K562 (cell line): Measurements from ENCODE around the gene PRELID1. TPM values are rescaled to one million over a fixed set of nuclear protein-coding genes. Genes with fewer than 3 reads are reported as not detected.

Experiments used
- FOXJ3 ChIP-seq: sonication (generic); formaldehyde crosslinking; IDR thresholded peaks from 2 replicates; pipeline ENCODE4 v1.4.0; 2020; ENCODE audit warnings: mild to moderate bottlenecking, missing genetic modification reagents
- FOXM1 ChIP-seq, 2 experiments: fragments of 450-650 bp in 1 of 2; sonication (generic) in 1 of 2; formaldehyde crosslinking in 1 of 2; IDR thresholded peaks; 2 replicates each; pipeline versions ENCODE4 v1.6.1 to v1.9.0; 2017 to 2022; ENCODE audit warnings: low read depth in 2 of 2, mild to moderate bottlenecking in 2 of 2, missing genetic modification reagents in 1 of 2, moderate library complexity in 1 of 2
- KLF10 ChIP-seq: fragments of 250-450 bp; sonication (Bioruptor Pico); IDR thresholded peaks from 2 replicates; pipeline ENCODE4 v1.6.1; 2021; ENCODE audit warnings: matching md5 sums
- MAFF ChIP-seq: IDR thresholded peaks from 2 replicates; pipeline ENCODE4 v1.6.1; 2012; ENCODE audit warnings: low read length, improper control_type of control experiment
- RCOR1 ChIP-seq, 2 experiments: IDR thresholded peaks; 2 replicates each; pipeline ENCODE4 v1.6.1; 2012; ENCODE audit warnings: low read depth in 2 of 2, low read length in 2 of 2, borderline replicate concordance in 1 of 2, improper control_type of control experiment in 1 of 2
- SIN3A ChIP-seq, 2 experiments: fragments of 150-350 bp in 1 of 2; IDR thresholded peaks; 2 replicates each; pipeline ENCODE4 v1.6.1; 2011 to 2016; ENCODE audit warnings: borderline replicate concordance in 2 of 2, low read depth in 2 of 2, low read length in 2 of 2, mild to moderate bottlenecking in 2 of 2, moderate library complexity in 2 of 2; ENCODE audit not compliant: control insufficient read depth in 1 of 2
- SRSF1 ChIP-seq: fragments of 200-400 bp; formaldehyde crosslinking; IDR thresholded peaks from 2 replicates; pipeline ENCODE4 v1.6.1; 2017; ENCODE audit warnings: mild to moderate bottlenecking, low read depth, low read length, moderate library complexity
- TAF9B ChIP-seq: fragments of 450-650 bp; IDR thresholded peaks from 2 replicates; pipeline ENCODE4 v1.6.1; 2018; ENCODE audit warnings: mild to moderate bottlenecking; ENCODE audit not compliant: partially characterized antibody
- ZBTB2 ChIP-seq: fragments of 450-650 bp; IDR thresholded peaks from 2 replicates; pipeline ENCODE4 v1.6.1; 2016; ENCODE audit warnings: antibody characterized with exemption
- ZNF316 ChIP-seq: fragments of 450-650 bp; IDR thresholded peaks from 2 replicates; pipeline ENCODE4 v1.6.1; 2016
- ZNF324 ChIP-seq: fragments of 250-450 bp; sonication (Bioruptor Pico); IDR thresholded peaks from 2 replicates; pipeline ENCODE4 v1.4.0; 2020; ENCODE audit warnings: mild to moderate bottlenecking
- polyA plus RNA-seq, 8 experiments: library from polyadenylated mRNA; depleted of rRNA in 4 of 8; stranded (reverse) in 5 of 8; unstranded in 3 of 8; fragments of >200 nt; fragmentation: Nextera tagmentation in 2 of 8; fragmentation: Illumina TruSeq in 1 of 8; extraction: Ambion mirVana in 2 of 8; extraction: Trizol in 1 of 8; gene quantifications; 2 replicates each; pipeline versions ENCODE4 v1.2.1 to v1.2.3, GENCODE V29; 2011 to 2014; ENCODE audit warnings: inconsistent platforms in 1 of 8, missing spikeins in 1 of 8
- total RNA-seq, 7 experiments: library from RNA; depleted of rRNA in 6 of 7; stranded (reverse); fragments of >200 nt in 6 of 7; fragmentation: Illumina TruSeq in 2 of 7; extraction: Trizol in 2 of 7; gene quantifications; 2 replicates each; pipeline versions ENCODE4 v1.2.1 to v1.2.3, GENCODE V29; 2011 to 2021; ENCODE audit warnings: low replicate concordance in 1 of 7
- TF ChIP-seq, protein P1 (sequence below): sonication (generic); formaldehyde crosslinking; IDR thresholded peaks from 2 replicates; pipeline ENCODE4 v1.8.0; 2022; ENCODE audit warnings: mild to moderate bottlenecking, missing genetic modification reagents
- TF ChIP-seq, protein P2 (sequence below): fragments of 450-650 bp; IDR thresholded peaks from 2 replicates; pipeline ENCODE4 v1.6.1; 2016; ENCODE audit warnings: mild to moderate bottlenecking
- TF ChIP-seq, protein P3 (sequence below): fragments of 250-450 bp; sonication (Bioruptor Pico); IDR thresholded peaks from 2 replicates; pipeline ENCODE4 v1.4.0; 2020; ENCODE audit warnings: mild to moderate bottlenecking, moderate library complexity, borderline replicate concordance
- TF ChIP-seq, protein P4 (sequence below): IDR thresholded peaks from 3 replicates; pipeline ENCODE4 v1.6.1; 2011; ENCODE audit warnings: borderline replicate concordance, mild to moderate bottlenecking; ENCODE audit not compliant: insufficient read length, insufficient read depth

The PRELID1 gene
- total and polyA plus RNA-seq, 9 of the 15 experiments (the other 6 are each of a cell fraction or from before 2014, with no cell fraction given) = 40.1 to 484 (median 340) TPM

DNA sequence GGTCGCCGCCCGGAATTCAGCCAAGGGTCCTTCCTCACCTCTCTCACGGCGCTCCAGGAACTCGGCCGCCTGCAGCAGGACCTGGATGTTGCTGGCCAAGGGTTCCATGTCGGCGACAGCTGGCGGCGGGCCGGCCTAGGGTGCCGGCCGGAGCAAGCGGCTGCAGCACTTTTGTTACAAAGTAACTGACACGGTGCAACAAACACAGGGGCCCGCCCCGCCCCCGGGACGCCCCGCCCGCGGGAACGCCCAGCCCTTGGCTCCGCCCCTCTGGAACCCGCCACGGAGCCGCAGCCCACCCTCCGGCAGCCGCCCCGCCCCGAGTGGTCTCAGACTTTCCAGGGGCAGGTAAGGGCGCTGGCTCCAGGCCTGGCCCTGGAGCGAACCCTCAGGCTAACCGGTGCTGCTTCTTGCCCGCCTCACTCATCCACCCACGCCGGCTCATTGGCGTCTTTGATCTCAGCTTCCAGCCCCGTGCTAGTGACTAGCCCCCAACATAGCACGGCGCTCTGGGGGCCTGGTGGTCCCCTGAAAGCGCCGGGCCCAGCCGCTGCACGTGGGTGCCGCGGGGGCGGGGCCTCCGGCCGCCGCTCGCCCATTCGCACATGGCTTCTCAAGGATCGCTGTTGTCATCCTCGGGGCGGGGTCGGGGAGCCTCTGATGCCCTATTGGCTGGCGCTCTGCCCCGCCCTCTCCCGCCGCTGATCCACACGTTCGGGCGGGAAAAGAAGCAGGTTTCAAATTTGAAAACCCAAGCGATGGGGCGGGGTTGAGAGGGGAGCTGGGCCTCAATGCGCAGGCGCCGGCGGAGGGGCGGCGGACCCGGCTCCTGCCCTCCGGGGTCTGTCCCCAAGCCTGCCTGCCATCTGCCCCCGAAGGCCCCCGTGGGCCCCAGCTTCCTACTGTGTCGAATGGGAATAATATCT, 8.4 kb downstream of the PRELID1 start, which contains the start of gene MXD3 (continued):
- TF ChIP-seq, protein P1, sequence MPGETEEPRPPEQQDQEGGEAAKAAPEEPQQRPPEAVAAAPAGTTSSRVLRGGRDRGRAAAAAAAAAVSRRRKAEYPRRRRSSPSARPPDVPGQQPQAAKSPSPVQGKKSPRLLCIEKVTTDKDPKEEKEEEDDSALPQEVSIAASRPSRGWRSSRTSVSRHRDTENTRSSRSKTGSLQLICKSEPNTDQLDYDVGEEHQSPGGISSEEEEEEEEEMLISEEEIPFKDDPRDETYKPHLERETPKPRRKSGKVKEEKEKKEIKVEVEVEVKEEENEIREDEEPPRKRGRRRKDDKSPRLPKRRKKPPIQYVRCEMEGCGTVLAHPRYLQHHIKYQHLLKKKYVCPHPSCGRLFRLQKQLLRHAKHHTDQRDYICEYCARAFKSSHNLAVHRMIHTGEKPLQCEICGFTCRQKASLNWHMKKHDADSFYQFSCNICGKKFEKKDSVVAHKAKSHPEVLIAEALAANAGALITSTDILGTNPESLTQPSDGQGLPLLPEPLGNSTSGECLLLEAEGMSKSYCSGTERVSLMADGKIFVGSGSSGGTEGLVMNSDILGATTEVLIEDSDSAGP = no peak
- TF ChIP-seq MAFF (no peak), FOXJ3 (CRISPR knock-in tag) (no peak), ZNF316 (no peak), TAF9B (no peak), FOXM1 (IDR thresholded peaks at IDR 0.05; ENCODE audit: low read depth) (peak; percentile 99), FOXM1 (CRISPR knock-in tag; IDR thresholded peaks at IDR 0.05; ENCODE audit: low read depth) (peak; percentile 96), ZBTB2 (peak; percentile 82; the same call in 1 of the 2 replicates), SRSF1 (no peak), RCOR1 (IDR thresholded peaks at IDR 0.05; ENCODE audit: borderline replicate concordance in 1 of 2, low read depth in 2 of 2, low read length in 2 of 2) (no peak), KLF10 (CRISPR knock-in tag) (no peak), ZNF324 (CRISPR knock-in tag) (no peak), SIN3A (IDR thresholded peaks at IDR 0.05; ENCODE audit: borderline replicate concordance in 2 of 2, control insufficient read depth in 1 of 2, low read depth in 2 of 2, low read length in 2 of 2) (peak; percentile 94 to 95)
- TF ChIP-seq, protein P2, sequence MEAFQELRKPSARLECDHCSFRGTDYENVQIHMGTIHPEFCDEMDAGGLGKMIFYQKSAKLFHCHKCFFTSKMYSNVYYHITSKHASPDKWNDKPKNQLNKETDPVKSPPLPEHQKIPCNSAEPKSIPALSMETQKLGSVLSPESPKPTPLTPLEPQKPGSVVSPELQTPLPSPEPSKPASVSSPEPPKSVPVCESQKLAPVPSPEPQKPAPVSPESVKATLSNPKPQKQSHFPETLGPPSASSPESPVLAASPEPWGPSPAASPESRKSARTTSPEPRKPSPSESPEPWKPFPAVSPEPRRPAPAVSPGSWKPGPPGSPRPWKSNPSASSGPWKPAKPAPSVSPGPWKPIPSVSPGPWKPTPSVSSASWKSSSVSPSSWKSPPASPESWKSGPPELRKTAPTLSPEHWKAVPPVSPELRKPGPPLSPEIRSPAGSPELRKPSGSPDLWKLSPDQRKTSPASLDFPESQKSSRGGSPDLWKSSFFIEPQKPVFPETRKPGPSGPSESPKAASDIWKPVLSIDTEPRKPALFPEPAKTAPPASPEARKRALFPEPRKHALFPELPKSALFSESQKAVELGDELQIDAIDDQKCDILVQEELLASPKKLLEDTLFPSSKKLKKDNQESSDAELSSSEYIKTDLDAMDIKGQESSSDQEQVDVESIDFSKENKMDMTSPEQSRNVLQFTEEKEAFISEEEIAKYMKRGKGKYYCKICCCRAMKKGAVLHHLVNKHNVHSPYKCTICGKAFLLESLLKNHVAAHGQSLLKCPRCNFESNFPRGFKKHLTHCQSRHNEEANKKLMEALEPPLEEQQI = no peak
- TF ChIP-seq, protein P3, sequence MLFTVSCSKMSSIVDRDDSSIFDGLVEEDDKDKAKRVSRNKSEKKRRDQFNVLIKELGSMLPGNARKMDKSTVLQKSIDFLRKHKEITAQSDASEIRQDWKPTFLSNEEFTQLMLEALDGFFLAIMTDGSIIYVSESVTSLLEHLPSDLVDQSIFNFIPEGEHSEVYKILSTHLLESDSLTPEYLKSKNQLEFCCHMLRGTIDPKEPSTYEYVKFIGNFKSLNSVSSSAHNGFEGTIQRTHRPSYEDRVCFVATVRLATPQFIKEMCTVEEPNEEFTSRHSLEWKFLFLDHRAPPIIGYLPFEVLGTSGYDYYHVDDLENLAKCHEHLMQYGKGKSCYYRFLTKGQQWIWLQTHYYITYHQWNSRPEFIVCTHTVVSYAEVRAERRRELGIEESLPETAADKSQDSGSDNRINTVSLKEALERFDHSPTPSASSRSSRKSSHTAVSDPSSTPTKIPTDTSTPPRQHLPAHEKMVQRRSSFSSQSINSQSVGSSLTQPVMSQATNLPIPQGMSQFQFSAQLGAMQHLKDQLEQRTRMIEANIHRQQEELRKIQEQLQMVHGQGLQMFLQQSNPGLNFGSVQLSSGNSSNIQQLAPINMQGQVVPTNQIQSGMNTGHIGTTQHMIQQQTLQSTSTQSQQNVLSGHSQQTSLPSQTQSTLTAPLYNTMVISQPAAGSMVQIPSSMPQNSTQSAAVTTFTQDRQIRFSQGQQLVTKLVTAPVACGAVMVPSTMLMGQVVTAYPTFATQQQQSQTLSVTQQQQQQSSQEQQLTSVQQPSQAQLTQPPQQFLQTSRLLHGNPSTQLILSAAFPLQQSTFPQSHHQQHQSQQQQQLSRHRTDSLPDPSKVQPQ = no peak
- TF ChIP-seq, protein P4, sequence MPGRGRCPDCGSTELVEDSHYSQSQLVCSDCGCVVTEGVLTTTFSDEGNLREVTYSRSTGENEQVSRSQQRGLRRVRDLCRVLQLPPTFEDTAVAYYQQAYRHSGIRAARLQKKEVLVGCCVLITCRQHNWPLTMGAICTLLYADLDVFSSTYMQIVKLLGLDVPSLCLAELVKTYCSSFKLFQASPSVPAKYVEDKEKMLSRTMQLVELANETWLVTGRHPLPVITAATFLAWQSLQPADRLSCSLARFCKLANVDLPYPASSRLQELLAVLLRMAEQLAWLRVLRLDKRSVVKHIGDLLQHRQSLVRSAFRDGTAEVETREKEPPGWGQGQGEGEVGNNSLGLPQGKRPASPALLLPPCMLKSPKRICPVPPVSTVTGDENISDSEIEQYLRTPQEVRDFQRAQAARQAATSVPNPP = no peak
